T-helper 17 cell (primary cell): Measurements from ENCODE around the gene ATF6. TPM values are rescaled to one million over a fixed set of nuclear protein-coding genes. Genes with fewer than 3 reads are reported as not detected.

Source experiments
- ATAC-seq: fragments of 150-1000 bp; cut with Tn5 transposase; 2 replicates; pipeline ENCODE4 v1.10.0; 2021; ENCODE audit warnings: mild to moderate bottlenecking, moderate library complexity
- DNase-seq, 3 donors: peaks; one replicate each; pipeline versions ENCODE4 v3.0.0 to v3.0.0-alpha.2; 2020 to 2021
- H3K9me3 ChIP-seq: one replicate; pipeline ENCODE4 v1.7.0; 2013; ENCODE audit warnings: low read length, mild to moderate bottlenecking; ENCODE audit not compliant: control insufficient read depth, poor library complexity, severe bottlenecking
- H3K27ac Mint-ChIP-seq: one replicate; pipeline ENCODE4 v1.8.0; 2022; ENCODE audit warnings: mild to moderate bottlenecking, moderate library complexity, mixed read lengths
- H3K27me3 Mint-ChIP-seq: one replicate; pipeline ENCODE4 v1.8.0; 2022; ENCODE audit warnings: mixed read lengths
- H3K36me3 Mint-ChIP-seq: one replicate; pipeline ENCODE4 v1.8.0; 2022; ENCODE audit warnings: low read depth, mixed read lengths
- H3K4me1 Mint-ChIP-seq: one replicate; pipeline ENCODE4 v1.8.0; 2022; ENCODE audit warnings: mild to moderate bottlenecking, mixed read lengths
- H3K4me3 Mint-ChIP-seq: one replicate; pipeline ENCODE4 v1.8.0; 2022; ENCODE audit warnings: mild to moderate bottlenecking, moderate library complexity, mixed read lengths
- total RNA-seq, 4 donors: library from RNA in 2 of 4; stranded (reverse) in 2 of 4; gene quantifications; one replicate each; pipeline ENCODE4 v1.2.3 and lab custom pipeline; 2022 to 2026

ATF6 gene
- total RNA-seq, 2 donors from 2014 or later, result 17.0 to 18.6 TPM

DNA sequence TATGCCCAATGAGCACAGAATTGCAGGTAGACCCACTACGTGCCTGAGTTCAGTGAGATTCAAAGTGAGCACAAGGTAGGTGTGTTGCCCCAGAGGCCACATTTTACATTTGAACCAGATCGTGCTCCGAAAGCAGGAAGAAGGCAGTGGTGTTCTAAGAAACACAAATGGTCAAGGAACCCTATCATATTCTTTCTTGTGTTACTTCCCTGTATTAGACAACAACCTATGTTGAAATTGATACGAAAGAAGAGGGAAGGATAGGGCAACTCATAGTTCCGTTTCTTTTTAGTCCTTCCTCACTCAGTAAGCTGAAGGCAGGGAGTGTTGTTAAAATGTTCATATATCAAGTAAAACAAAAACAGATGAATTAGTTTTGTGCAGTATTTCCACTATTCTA, 223.7 kb downstream of the ATF6 start:
- Mint-ChIP-seq H3K4me1 (no peaks in the 10 kb centered on the region), H3K27me3 (peaks cover 41% of the 10 kb centered on the region), H3K36me3 (peaks cover 2% of the 10 kb centered on the region), H3K4me3 (no peak overlapping the region), H3K27ac (no peak overlapping the region)
- ATAC-seq, result no peak
- DNase-seq, result no peak
- no peaks in the 10 kb centered on the region for H3K9me3 ChIP-seq

DNA sequence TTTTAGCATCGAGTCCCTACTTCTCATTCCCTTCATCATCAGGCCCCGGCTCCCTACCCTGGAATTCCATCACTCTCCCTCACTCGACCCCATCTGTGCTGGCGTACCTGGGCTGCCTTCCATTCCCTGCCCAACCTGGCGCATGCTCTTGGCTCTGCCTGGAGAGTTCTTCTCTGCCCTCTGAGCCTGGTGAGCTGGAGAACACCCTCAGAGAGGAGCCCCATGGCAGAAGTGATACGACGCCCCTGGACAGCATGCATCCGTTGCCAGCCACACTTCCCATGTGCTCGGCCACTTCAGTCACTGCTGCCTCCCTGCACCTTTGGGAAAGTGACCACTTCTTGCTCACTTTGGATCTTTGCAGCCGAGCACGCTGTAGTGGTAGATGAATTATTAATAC, 227.5 kb downstream of the ATF6 start:
- no peak overlapping the region for H3K27ac Mint-ChIP-seq
- no peaks in the 10 kb centered on the region for H3K4me1 Mint-ChIP-seq
- no peaks in the 10 kb centered on the region for H3K36me3 Mint-ChIP-seq
- ATAC-seq (no peak), DNase-seq (no peak)
- no peak overlapping the region for H3K4me3 Mint-ChIP-seq
- no peaks in the 10 kb centered on the region for H3K9me3 ChIP-seq
- H3K27me3 Mint-ChIP-seq, result peaks cover 36% of the 10 kb centered on the region

- no peak for ATAC-seq
- no peaks in the 10 kb centered on the region for H3K4me1 Mint-ChIP-seq
- no peak overlapping the region for H3K27ac Mint-ChIP-seq
- no peaks in the 10 kb centered on the region for H3K36me3 Mint-ChIP-seq
- H3K9me3 ChIP-seq, result no peaks in the 10 kb centered on the region
- no peak for DNase-seq
- H3K27me3 Mint-ChIP-seq, result peaks cover 33% of the 10 kb centered on the region
- H3K4me3 Mint-ChIP-seq, result no peak overlapping the region
Measured at GRCh38 chr1:161994175-161994668, 228.1 kb downstream of the ATF6 start.

DNA sequence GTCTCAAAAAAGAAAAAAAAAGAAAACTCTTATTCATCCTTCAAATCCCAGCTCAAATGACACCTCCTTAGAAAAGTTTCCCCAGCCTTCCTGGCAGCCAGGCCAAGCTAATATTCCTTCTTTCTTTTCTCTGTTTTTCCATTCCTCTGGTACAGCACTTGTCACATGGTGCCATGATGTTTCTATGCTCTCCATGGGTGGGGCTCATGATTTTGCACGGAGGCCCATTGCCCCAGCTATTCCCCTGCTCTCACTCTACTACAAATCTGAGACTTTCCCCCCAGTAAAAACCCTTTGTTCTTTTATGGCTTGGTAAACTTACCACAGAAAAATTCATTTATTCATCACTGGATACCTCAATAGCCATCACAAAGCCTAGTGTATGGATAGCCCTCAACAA, 231.0 kb downstream of the ATF6 start:
- Mint-ChIP-seq H3K4me3 (no peak overlapping the region), H3K36me3 (no peaks in the 10 kb centered on the region), H3K27me3 (peaks cover 20% of the 10 kb centered on the region), H3K27ac (no peak overlapping the region), H3K4me1 (no peaks in the 10 kb centered on the region)
- H3K9me3 ChIP-seq, result no peaks in the 10 kb centered on the region
- DNase-seq (no peak), ATAC-seq (no peak)

GRCh38 chr1:161998811-161999210, 232.7 kb downstream of the ATF6 start:
- Mint-ChIP-seq H3K27ac (no peak overlapping the region), H3K4me1 (no peaks in the 10 kb centered on the region), H3K4me3 (no peak overlapping the region), H3K27me3 (peaks cover 14% of the 10 kb centered on the region), H3K36me3 (no peaks in the 10 kb centered on the region)
- DNase-seq (no peak), ATAC-seq (no peak)
- H3K9me3 ChIP-seq, result no peaks in the 10 kb centered on the region

DNA sequence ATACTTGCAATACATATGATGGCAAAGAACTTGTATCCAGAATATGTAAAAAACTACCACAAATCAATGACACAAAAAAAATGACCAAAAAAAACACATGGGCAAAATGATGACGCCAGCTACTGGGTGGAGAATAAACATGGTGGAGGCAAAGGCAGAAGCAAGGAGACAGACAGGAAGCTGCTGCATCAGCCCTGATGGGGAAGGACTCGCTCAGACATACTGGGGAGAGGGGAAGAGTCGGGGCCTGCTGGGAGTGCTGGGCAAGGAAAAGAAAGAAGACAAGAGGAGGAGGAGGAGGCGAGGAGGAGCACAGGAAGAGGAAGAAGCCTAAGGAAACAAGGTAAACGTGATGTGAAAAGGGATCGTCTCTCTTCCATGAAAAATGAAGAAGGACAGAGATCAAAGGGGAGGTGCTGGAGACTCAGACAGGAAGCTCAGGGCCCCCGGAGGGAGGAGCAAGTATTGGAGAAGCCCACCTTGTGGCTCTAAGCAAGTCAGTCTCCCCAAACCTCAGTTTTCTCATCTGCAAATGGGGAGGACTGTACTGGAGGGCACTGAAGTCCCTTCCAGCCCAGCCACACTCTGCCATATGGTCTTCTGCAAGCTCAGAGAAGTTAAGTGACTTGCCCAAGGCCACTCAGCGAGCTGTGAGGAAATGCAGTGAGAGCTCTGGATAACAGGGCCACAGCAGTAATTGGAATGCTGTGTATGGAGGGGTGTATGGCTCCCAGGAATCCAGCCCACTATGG, 233.4 kb downstream of the ATF6 start:
- Mint-ChIP-seq H3K4me3 (no peak overlapping the region), H3K4me1 (no peaks in the 10 kb centered on the region), H3K27ac (no peak overlapping the region), H3K27me3 (peaks cover 12% of the 10 kb centered on the region), H3K36me3 (no peaks in the 10 kb centered on the region)
- H3K9me3 ChIP-seq, result no peaks in the 10 kb centered on the region
- ATAC-seq (no peak), DNase-seq (no peak)

DNA sequence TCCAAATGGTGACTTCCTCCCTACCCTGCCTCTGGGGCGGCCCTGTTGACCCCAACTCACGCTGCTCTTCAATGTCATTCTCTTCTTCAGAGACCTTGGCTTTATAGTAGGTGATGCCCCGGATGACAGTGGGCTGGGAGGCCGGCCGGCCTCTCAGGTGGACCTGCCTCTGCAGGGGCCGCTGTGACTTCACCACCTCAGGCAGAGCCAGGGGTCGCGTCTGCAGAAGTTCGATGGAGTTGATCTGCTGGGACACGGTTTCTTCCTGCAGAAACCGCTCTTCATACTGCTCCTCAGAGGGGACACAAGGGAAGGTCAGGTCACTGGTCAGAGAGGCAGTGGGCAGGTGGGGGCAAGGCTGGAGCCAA, 233.9 kb downstream of the ATF6 start:
- DNase-seq, result no peak
- Mint-ChIP-seq H3K4me3 (no peak overlapping the region), H3K4me1 (no peaks in the 10 kb centered on the region), H3K27ac (no peak overlapping the region), H3K36me3 (no peaks in the 10 kb centered on the region), H3K27me3 (peaks cover 14% of the 10 kb centered on the region)
- no peak for ATAC-seq
- H3K9me3 ChIP-seq, result no peaks in the 10 kb centered on the region

DNA sequence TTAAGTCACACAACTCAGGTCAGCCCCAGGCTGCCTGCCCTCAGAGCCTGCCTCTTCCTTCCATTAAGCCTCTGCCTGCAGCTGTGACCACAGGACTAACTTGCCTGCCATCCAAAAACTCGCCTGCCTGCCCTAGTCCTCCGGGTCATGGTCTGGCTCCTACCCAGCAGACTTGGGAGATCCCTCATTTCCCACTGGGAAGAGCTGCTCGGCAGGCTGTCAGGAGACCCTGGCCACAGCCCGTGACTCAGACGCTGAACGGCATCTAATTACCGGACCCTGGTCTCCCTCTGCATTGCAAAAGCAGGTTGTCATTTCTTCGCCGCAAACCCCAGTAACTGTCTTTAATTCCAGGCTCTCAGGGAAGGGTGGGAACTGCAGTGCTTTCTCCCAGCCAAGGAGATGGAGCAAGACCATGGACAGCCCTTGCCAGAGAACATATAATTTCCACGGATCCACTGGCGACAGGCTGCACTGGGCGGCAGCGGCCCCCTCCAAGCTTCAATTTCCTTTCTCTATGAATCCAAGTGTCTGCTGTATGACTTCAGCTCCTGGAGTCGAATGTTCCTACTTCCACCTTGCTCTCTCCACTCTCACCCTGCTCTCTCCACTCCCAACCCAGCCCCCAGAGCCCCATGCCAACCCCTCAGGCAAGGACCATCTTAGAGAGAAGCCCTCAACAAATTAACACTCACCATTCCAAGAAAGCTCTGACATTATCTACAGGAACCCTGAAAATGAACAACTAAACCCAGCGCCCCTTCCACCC, 237.1 kb downstream of the ATF6 start:
- Mint-ChIP-seq H3K27me3 (peaks cover 33% of the 10 kb centered on the region), H3K4me1 (no peaks in the 10 kb centered on the region), H3K4me3 (no peak overlapping the region), H3K36me3 (no peaks in the 10 kb centered on the region), H3K27ac (no peak overlapping the region)
- DNase-seq (no peak), ATAC-seq (no peak)
- H3K9me3 ChIP-seq, result no peaks in the 10 kb centered on the region

- Mint-ChIP-seq H3K4me3 (no peak overlapping the region), H3K36me3 (no peaks in the 10 kb centered on the region), H3K27ac (no peak overlapping the region), H3K27me3 (peaks cover 38% of the 10 kb centered on the region), H3K4me1 (no peaks in the 10 kb centered on the region)
- no peak for DNase-seq
- no peak for ATAC-seq
- no peaks in the 10 kb centered on the region for H3K9me3 ChIP-seq
Measured at GRCh38 chr1:162003830-162004215, 237.7 kb downstream of the ATF6 start.

DNA sequence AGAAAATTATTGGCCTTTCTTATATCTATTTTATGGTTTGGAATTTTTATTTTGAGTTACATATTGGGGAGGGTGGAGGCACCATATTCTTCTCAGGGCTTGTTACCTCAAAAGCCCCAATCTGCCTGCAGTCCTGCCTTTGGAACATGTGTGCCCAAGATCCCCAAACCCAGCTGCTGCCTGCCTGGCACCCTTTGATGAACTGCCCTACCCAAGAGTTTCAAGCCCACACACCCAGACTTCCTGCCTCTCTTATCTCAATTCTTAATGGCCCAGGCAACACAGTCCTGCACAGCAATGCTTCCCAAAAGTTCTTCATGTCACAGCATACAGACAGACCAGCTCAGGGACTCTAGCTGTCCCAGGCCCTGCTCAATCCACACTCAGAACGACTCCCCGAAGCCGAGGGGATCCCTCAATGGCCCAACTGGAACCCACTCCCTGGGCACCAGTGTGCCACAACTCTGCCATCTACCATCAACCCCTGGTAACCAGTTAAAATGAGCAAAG, 238.4 kb downstream of the ATF6 start:
- Mint-ChIP-seq H3K4me3 (no peak overlapping the region), H3K27me3 (peaks cover 40% of the 10 kb centered on the region), H3K27ac (no peak overlapping the region), H3K4me1 (no peaks in the 10 kb centered on the region), H3K36me3 (no peaks in the 10 kb centered on the region)
- H3K9me3 ChIP-seq, result no peaks in the 10 kb centered on the region
- DNase-seq (no peak), ATAC-seq (no peak)

DNA sequence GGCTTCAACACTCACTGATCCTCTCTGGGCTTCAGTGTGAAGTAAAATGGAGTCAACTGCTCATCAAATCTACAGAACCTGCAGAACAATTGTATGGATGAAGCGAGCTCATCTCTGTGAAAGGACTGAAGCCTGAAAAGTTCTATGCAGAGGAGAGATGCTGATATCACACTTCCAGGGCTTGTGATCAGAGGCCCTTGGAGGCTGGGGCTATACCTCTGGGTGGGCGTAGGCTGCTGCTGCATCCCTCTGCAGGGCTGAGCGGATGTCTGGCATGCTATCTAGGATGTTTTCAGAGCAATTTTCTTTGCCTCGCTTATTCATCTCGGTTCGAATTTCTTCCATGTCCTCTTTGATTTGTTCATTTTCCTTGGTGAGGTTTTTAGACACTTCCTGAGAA, 240.0 kb downstream of the ATF6 start:
- no peak for ATAC-seq
- H3K9me3 ChIP-seq, result no peaks in the 10 kb centered on the region
- Mint-ChIP-seq H3K27ac (no peak overlapping the region), H3K4me1 (peaks cover 4% of the 10 kb centered on the region), H3K4me3 (no peak overlapping the region), H3K27me3 (peaks cover 54% of the 10 kb centered on the region), H3K36me3 (no peaks in the 10 kb centered on the region)
- no peak for DNase-seq

- no peaks in the 10 kb centered on the region for H3K9me3 ChIP-seq
- Mint-ChIP-seq H3K27ac (no peak overlapping the region), H3K4me1 (peaks cover 4% of the 10 kb centered on the region), H3K4me3 (no peak overlapping the region), H3K27me3 (peaks cover 54% of the 10 kb centered on the region), H3K36me3 (no peaks in the 10 kb centered on the region)
- ATAC-seq, result no peak
- no peak for DNase-seq
Measured at GRCh38 chr1:162007466-162007865, 241.3 kb downstream of the ATF6 start.

GRCh38 chr1:162008799-162009198, 242.7 kb downstream of the ATF6 start:
- H3K9me3 ChIP-seq, result no peaks in the 10 kb centered on the region
- Mint-ChIP-seq H3K4me1 (peaks cover 4% of the 10 kb centered on the region), H3K27ac (no peak overlapping the region), H3K36me3 (no peaks in the 10 kb centered on the region), H3K27me3 (peaks cover 47% of the 10 kb centered on the region), H3K4me3 (no peak overlapping the region)
- ATAC-seq, result no peak
- DNase-seq, result no peak
